Airway epithelial cell (primary cell): ENCODE data around the gene HINT3. TPM values are rescaled to one million over a fixed set of nuclear protein-coding genes. Genes with fewer than 3 reads are reported as not detected.

ENCODE experiments used
- total RNA-seq: library from RNA; depleted of rRNA; stranded (reverse); fragments of >200 nt; gene quantifications from 2 replicates; pipeline ENCODE4 v1.2.3, GENCODE V29; 2015

The HINT3 gene
- 11.2 and 14.8 TPM in 2 replicates for total RNA-seq

GRCh38 chr6:125956506-125957390 lies at the start of gene HINT3:
TSS of gene HINT3 (plus strand) at chr6:125956770. CDS start at chr6:125956978, 208 bp downstream.

DNA sequence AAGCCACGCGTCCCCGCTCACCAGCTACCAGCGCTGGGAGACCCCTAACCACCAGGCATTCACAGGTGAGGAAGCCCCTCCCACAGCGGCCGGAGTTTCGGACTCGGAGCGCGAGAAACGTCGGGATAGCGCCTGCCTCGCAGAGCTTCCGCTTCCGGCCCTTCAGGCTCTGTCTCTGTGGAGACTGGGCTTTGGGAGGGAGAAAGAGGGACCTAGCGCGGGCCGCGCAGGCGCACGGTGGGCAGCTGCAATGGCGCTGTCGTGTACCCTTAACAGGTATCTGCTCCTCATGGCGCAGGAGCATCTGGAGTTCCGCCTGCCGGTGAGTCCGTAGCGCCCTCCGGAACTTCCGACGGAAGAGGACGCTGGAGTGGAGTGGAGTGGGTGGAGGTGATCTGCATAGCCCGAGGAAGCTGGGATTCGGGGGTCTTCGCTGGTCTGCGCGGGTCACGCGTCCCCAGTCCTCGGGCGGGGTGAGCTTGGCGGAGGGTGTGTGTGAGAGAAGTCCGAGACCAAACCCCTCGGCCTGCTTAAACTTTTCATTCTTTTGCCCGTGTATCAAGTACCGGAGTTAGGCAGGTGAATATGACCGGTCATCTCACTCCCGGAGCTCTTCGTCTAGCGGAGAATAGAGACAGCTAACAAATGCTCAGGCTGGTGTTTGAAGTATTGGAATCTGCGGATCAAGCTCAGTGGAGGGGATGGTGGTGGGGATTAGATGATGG lies 29.9 kb downstream of the HINT3 start, which contains the start of gene TRMT11:
TRMT11 (plus strand) TSS at position 240 of the 725 bp plus-strand sequence; CDS start at position 251, 11 bp downstream.

Other genes starting within 250 kb of the HINT3 start
- gene HEY2, start 207.1 kb upstream of the HINT3 start, total RNA-seq: 0.60 and 0.78 TPM in 2 replicates
- gene NCOA7, start 165.8 kb upstream of the HINT3 start, total RNA-seq: 7.6 and 10.9 TPM in 2 replicates
- gene TRMT11, start 29.8 kb downstream of the HINT3 start, total RNA-seq: 16.9 and 20.4 TPM in 2 replicates